IPS DF 4.7 (cell line): ENCODE results near the gene PACRGL.

Experiments used
- DNase-seq: peaks from one replicate; pipeline ENCODE4 v3.0.0-alpha.2; 2013; ENCODE audit warnings: low spot score; ENCODE audit errors: extremely low read depth

The PACRGL gene

GRCh38 chr4:20700007-20700761 lies at the start of gene PACRGL:
Gene PACRGL, plus strand, starts transcription at chr4:20700458. Its CDS starts 4,024 bp downstream, at chr4:20704482.
- peak; percentile 75 for DNase-seq

GRCh38 chr4:20652226-20652885 lies 47.9 kb upstream of the PACRGL start:
- DNase-seq: no peak

DNA sequence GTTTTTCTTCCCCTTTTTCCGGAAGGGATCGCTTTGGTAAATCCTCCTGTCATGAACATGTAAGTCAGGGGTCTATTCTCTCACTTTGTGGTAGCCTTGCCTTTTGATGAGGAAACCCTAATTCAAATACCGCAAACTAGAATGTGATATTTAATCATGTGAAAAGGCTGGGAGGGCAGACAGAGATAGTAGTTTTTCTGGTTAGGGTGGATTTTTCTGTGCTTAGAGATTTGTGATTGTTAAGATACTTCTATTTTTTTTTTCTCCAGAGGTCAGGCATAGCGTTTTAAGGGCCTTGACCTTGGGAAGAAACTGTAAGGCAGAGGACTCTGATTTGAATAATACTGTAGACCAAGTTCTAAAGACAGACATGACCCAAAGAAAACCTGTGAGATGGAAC lies 41.8 kb upstream of the PACRGL start:
- no peak for DNase-seq

DNA sequence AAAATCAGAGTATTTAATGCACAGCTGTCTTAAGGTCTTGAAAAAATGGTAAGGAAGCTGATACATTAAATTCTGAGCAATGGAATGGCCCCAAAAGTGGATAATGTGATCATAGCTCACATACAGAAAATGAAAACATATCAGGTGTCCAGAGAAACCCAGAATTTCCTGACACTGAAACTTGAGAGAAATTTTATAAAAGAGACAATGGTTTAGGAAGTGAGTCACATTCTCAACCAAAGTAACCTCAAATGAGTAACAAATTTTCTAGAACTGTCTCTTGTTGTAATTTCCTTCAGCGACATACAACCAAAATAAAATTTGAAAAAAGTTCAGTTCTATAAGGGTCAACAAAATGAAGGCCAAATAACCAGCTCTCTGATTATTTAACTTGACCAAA lies 37.4 kb upstream of the PACRGL start:
- no peak for DNase-seq

GRCh38 chr4:20666012-20666860 lies 34.0 kb upstream of the PACRGL start:
- DNase-seq: no peak

DNA sequence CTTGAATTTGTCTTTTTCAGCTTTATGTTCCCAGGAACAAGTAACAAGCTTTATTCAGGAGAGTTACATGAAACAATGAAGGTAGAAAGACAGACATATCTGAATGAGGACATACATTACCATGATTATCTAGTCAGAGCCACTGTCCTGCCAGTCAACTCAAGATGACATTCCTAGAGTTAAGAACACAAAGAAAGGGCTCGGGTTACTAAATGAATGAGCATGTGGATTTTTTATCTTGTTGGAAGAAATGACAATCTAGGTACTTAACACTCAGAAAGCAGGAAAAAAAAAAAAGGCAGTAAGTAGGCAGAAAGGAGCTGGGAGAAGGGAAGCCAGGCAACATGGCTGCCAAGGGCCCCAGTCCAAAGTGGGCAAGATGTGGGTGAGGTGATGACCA lies 28.0 kb upstream of the PACRGL start:
- no peak for DNase-seq

DNA sequence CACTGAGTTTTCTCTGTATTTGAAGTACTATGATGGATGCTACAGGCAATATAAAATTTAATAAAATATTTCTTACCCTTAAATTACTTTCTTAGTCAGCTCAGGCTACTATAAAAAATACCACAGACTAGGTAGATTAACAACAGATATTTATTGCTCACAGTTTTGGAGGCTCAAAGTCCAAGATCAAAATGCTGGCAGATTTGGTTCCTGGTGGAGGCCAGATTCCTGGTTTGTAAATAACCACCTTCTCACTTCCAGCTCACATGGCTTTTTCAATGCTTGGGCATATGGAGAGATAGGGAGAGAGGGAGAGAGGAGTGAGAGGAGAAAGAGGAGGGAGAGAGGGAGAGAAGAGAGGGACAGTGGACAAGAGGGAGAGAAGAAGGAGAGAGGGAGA lies 24.5 kb upstream of the PACRGL start:
- DNase-seq: no peak

GRCh38 chr4:20676501-20677197 lies 23.6 kb upstream of the PACRGL start:
- no peak for DNase-seq

GRCh38 chr4:20678400-20678799 lies 21.9 kb upstream of the PACRGL start:
- no peak for DNase-seq

GRCh38 chr4:20679951-20680350 lies 20.3 kb upstream of the PACRGL start:
- no peak for DNase-seq

GRCh38 chr4:20680736-20681135 lies 19.5 kb upstream of the PACRGL start:
- no peak for DNase-seq

DNA sequence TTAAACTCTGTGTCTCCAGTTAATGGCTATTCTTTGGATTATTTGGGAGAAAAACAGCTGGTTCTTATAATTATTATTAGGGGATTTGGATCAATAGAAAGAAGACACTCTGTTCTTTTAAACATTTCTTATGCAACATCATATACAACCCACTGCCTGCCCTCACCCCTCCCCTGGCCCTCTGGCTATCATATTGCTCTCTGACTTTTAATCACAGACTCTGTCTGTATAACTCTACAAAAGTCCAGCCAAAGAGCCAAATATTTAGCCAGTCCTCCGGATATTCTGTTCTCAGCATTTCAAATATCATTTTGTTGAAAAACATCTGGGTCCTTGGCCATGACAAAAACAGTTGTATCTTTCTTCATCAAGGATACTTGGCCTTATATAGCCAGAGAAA lies 19.0 kb upstream of the PACRGL start:
- no peak for DNase-seq

DNA sequence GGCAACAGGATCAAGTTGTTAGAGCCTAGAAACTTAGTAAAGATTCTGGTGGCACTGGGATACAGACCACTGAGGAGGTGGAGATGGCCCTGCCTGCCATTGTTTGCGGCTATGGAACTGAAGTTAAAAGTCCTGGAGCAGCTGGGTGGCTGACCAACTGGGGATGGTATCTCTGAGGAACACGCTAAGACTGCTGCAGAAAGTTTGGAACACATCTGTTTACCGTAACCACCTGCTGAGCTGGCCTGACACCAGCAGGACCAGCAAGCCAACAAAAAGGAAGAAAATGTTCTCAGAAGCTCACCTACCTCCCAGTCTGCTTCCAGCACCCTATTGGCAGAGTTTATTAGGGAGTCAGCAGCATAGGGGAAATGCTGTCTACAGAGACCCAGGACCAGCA lies 17.4 kb upstream of the PACRGL start:
- no peak for DNase-seq

DNA sequence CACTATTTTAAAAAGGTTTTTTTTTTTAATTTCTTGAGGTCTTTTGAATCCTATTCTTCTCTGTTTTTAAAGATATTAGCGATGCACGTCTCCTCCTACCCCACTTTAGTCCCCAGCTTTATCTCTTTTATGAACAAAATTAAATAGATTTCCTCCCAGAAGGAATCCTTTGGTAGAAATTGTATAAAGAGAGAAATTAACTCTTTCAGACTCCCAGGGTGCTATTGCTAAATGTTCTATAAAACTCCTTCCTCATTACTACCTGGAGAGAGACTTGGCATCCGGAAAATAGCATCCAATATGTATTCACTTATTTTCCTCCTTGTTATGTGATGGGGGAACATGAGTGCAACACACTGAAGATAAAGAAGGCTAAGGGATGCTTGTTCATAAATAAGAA lies 16.5 kb upstream of the PACRGL start:
- no peak for DNase-seq

- no peak for DNase-seq
These were observed 15.2 kb upstream of the PACRGL start for GRCh38 chr4:20684852-20685763.

DNA sequence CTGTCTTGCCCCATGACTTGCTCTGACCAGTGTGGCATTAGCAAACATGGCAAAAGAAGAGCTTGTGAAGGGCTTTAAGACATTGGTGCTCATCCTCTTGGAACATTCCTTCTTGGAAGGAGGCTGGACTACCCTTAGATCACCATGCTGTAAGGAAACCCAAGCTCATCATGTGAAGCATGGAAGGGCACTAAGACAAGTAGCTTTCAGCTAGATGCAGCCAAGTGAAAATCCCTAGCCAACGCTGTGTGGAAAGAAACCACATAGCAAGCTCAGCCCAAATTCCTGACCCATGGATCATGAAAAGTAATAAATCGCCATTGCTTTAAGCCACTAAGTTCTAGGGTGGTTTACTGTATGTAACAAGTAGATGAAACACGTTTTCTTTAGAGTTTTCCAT lies 12.4 kb upstream of the PACRGL start:
- DNase-seq: no peak

DNA sequence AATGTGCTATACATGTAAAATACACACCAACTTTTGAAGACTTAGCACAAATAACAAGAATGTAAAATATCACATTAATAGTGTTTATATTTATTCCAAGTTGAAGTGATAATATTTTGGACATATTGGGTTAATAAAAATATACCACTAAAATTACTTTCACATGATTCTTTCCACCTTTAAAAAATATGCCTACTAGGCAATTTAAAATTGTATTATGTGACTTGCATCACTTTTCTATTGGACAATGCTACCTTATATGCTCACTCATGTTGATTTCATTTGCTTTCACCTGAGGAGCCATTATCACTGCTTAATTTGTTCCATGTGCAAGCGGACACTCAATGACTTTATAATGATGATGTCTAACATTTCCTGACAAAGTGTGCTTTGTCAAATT lies 3.4 kb upstream of the PACRGL start:
- DNase-seq: no peak

DNA sequence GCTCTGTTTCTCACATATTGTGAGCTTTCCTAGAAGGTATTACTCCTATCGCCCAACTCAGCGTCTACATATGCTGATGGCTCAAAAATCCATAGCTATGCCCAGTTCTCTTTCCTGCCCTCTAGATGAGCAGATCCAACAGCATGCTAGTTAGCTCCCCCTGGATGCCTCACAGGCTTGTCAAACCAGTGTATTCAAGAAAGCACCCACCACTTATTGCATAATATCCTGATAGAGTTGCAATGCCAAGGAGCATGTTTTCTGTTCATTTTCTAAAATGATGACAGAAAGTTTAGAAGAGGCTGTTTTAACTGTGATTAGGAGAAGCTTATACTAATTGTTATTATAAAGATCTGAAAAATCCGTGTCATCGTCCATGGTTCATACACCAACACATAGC lies 1.9 kb upstream of the PACRGL start:
- no peak for DNase-seq

- no peak for DNase-seq
These were observed 1.4 kb upstream of the PACRGL start for GRCh38 chr4:20698820-20699219.

GRCh38 chr4:20711335-20711734 lies 11.1 kb downstream of the PACRGL start:
- no peak for DNase-seq

- no peak for DNase-seq
These were observed 22.8 kb downstream of the PACRGL start for GRCh38 chr4:20723019-20723418.
